ENCODE results near the gene FAM47E. TPM values are rescaled to one million over a fixed set of nuclear protein-coding genes. Genes with fewer than 3 reads are reported as not detected.

FAM47E gene
- total and polyA plus RNA-seq, 2 donors (not counting 3 experiments of a cell fraction or from before 2014, with no cell fraction given) = 0.11 TPM; not detected in 1

GRCh38 chr4:76233529-76233928 is 18.0 kb upstream of the FAM47E start:
- FAIRE-seq (no peak), DNase-seq (ENCODE audit: low read depth, low spot score) (no peak)
- ChIA-PET POLR2A (no interaction called here), CTCF (interaction anchor here (1.6 kb wide), 1 partner anchor 54 kb away, joined by 3 read pairs; no protein-coding TSS in a partner anchor)
- no peaks in the 10 kb centered on the region for H3K9me3 ChIP-seq (replicated peaks; ENCODE audit: control insufficient read depth, insufficient read depth, low read length)
- no peaks in the 10 kb centered on the region for H3K9me1 ChIP-seq (replicated peaks; ENCODE audit: control insufficient read depth, extremely low read depth, insufficient read depth, low read length)
- no peak overlapping the region for H3K9ac ChIP-seq (replicated peaks; ENCODE audit: extremely low read depth, insufficient read depth, low read length)
- BruUV-seq (replicated peaks) = no TSS peak
- intact Hi-C loops (cut with micrococcal nuclease) = no loop called here
- no peaks in the 10 kb centered on the region for H4K20me1 ChIP-seq (replicated peaks; ENCODE audit: control insufficient read depth, extremely low read depth, insufficient read depth, low read length)
- no peak overlapping the region for H2AFZ ChIP-seq (ENCODE audit: low read depth, low read length)
- no peak overlapping the region for H3K4me3 ChIP-seq (replicated peaks in 1 of 3; ENCODE audit: insufficient read depth in 1 of 3, low read depth in 1 of 3, low read length in 3 of 3)
- no peaks in the 10 kb centered on the region for H3K79me2 ChIP-seq (ENCODE audit: control insufficient read depth, insufficient read depth, low read length)
- H3K36me3 ChIP-seq (ENCODE audit: control insufficient read depth in 2 of 2, extremely low read depth in 1 of 2, insufficient read depth in 2 of 2, low read length in 2 of 2) = no peaks in the 10 kb centered on the region
- H3K27ac ChIP-seq (ENCODE audit: insufficient read depth, low read depth, low read length) = no peak overlapping the region
- H3K27me3 ChIP-seq (ENCODE audit: control insufficient read depth in 2 of 2, insufficient read depth in 2 of 2, low read length in 2 of 2) = peaks cover 13 to 22% of the 10 kb centered on the region in 2 experiments
- H3K4me2 ChIP-seq (ENCODE audit: insufficient read depth, low read length) = no peak overlapping the region
- dilution Hi-C loops (cut with MboI; ENCODE audit: extremely low pct_ligation_motif_present, low sequenced_read_pairs) = no loop called here
- TF ChIP-seq GATA2 (IDR thresholded peaks at IDR 0.05; ENCODE audit: insufficient read depth, insufficient read length, low read depth, low read length) = no peak
- no peak for TF ChIP-seq FOS (IDR thresholded peaks at IDR 0.05; ENCODE audit: borderline replicate concordance, insufficient read depth, low read length)
- TF ChIP-seq EZH2 (IDR thresholded peaks at IDR 0.05; ENCODE audit: borderline replicate concordance, low read depth, low read length, severe bottlenecking) = no peak
- H3K4me1 ChIP-seq (ENCODE audit: control insufficient read depth, extremely low read depth, insufficient read depth, low read length) = no peaks in the 10 kb centered on the region

- no peak overlapping the region for H3K4me3 ChIP-seq (replicated peaks in 1 of 3; ENCODE audit: insufficient read depth in 1 of 3, low read depth in 1 of 3, low read length in 3 of 3)
- H3K79me2 ChIP-seq (ENCODE audit: control insufficient read depth, insufficient read depth, low read length) = no peaks in the 10 kb centered on the region
- no peaks in the 10 kb centered on the region for H3K9me1 ChIP-seq (replicated peaks; ENCODE audit: control insufficient read depth, extremely low read depth, insufficient read depth, low read length)
- ChIA-PET POLR2A (no interaction called here), CTCF (interaction anchor here (1.6 kb wide), 1 partner anchor 54 kb away, joined by 3 read pairs; no protein-coding TSS in a partner anchor)
- no peaks in the 10 kb centered on the region for H3K9me3 ChIP-seq (replicated peaks; ENCODE audit: control insufficient read depth, insufficient read depth, low read length)
- H3K4me2 ChIP-seq (ENCODE audit: insufficient read depth, low read length) = no peak overlapping the region
- peaks cover 13 to 25% of the 10 kb centered on the region in 2 experiments for H3K27me3 ChIP-seq (ENCODE audit: control insufficient read depth in 2 of 2, insufficient read depth in 2 of 2, low read length in 2 of 2)
- no TSS peak for BruUV-seq (replicated peaks)
- no peaks in the 10 kb centered on the region for H4K20me1 ChIP-seq (replicated peaks; ENCODE audit: control insufficient read depth, extremely low read depth, insufficient read depth, low read length)
- H3K9ac ChIP-seq (replicated peaks; ENCODE audit: extremely low read depth, insufficient read depth, low read length) = no peak overlapping the region
- no peak overlapping the region for H2AFZ ChIP-seq (ENCODE audit: low read depth, low read length)
- intact Hi-C loops (cut with micrococcal nuclease) = no loop called here
- H3K36me3 ChIP-seq (ENCODE audit: control insufficient read depth in 2 of 2, extremely low read depth in 1 of 2, insufficient read depth in 2 of 2, low read length in 2 of 2) = no peaks in the 10 kb centered on the region
- no peaks in the 10 kb centered on the region for H3K4me1 ChIP-seq (ENCODE audit: control insufficient read depth, extremely low read depth, insufficient read depth, low read length)
- TF ChIP-seq POLR2AphosphoS5 (IDR thresholded peaks at IDR 0.05; ENCODE audit: insufficient read depth, low read depth, low read length) (no peak), EZH2 (IDR thresholded peaks at IDR 0.05; ENCODE audit: borderline replicate concordance, low read depth, low read length, severe bottlenecking) (no peak), POLR2A (IDR thresholded peaks at IDR 0.05; ENCODE audit: low read depth, low read length) (no peak), MYC (IDR thresholded peaks at IDR 0.05; ENCODE audit: low read depth, low read length) (no peak), JUN (IDR thresholded peaks at IDR 0.05; ENCODE audit: borderline replicate concordance, insufficient read depth, insufficient read length, low read depth) (no peak), CTCF (IDR thresholded peaks at IDR 0.05; ENCODE audit: extremely low read depth in 1 of 2, insufficient read depth in 1 of 2, low read depth in 1 of 2, low read length in 2 of 2) (no peak), MAX (IDR thresholded peaks at IDR 0.05; ENCODE audit: insufficient read depth, insufficient read length) (no peak), FOS (IDR thresholded peaks at IDR 0.05; ENCODE audit: borderline replicate concordance, insufficient read depth, low read length) (no peak), GATA2 (IDR thresholded peaks at IDR 0.05; ENCODE audit: insufficient read depth, insufficient read length, low read depth, low read length) (no peak)
- dilution Hi-C loops (cut with MboI; ENCODE audit: extremely low pct_ligation_motif_present, low sequenced_read_pairs) = no loop called here
- DNase-seq (ENCODE audit: low read depth, low spot score) (no peak), FAIRE-seq (no peak)
- no peak overlapping the region for H3K27ac ChIP-seq (ENCODE audit: insufficient read depth, low read depth, low read length)
Observed at GRCh38 chr4:76233967-76234678, 17.4 kb upstream of the FAM47E start.

Measured in endothelial cell of umbilical vein (primary cell).